ENCODE results near the gene FOXE3. TPM values are rescaled to one million over a fixed set of nuclear protein-coding genes. Genes with fewer than 3 reads are reported as not detected.
A peak's percentile ranks its signal among the peaks of the same experiment; 100 is the strongest.

Gene FOXE3
- polyA plus RNA-seq, 2 of the 4 experiments (the other 2 are of a cell fraction), result 0.08 TPM; not detected in 1

GRCh38 chr1:47418122-47418521 is 2.0 kb downstream of the FOXE3 start:
- WGBS (ENCODE audit: missing lambda C conversion rate), result 70% methylated on average over 2 of the region's 2 CpGs
- Histone ChIP-seq H3K4me2 (no peak overlapping the region), H3K4me1 (no peaks in the 10 kb centered on the region), H3K9me3 (no peaks in the 10 kb centered on the region), H3K27ac (no peak overlapping the region), H3K4me3 (no peak overlapping the region)
- FAIRE-seq, result no peak
- no peak for ATAC-seq
- POLR2A ChIA-PET, result no interaction called here
- CTCF ChIA-PET, result interaction anchor here (0.9 to 2.1 kb wide), 4 partner anchors 20 to 308 kb away, joined by 3 to 11 read pairs (median 6); partner anchors contain the start of gene FOXD2
- no peak for TF ChIP-seq NFE2L2 (conservative IDR thresholded peaks at IDR 0.05; ENCODE audit: low read length)
- no peak for TF ChIP-seq RFX5 (IDR thresholded peaks at IDR 0.05)
- TF ChIP-seq ZC3H11A (IDR thresholded peaks at IDR 0.05), result no peak
- TF ChIP-seq ZFP36 (IDR thresholded peaks at IDR 0.05; ENCODE audit: borderline replicate concordance, partially characterized antibody), result no peak
- TF ChIP-seq JUN (IDR thresholded peaks at IDR 0.05), result no peak
- TF ChIP-seq ZNF302 (CRISPR knock-in tag; IDR thresholded peaks at IDR 0.05), result no peak
- no peak for DNase-seq (ENCODE audit: low read depth in 1 of 2, low spot score in 1 of 2)

- 83% methylated on average over 6 of the region's 6 CpGs for WGBS (ENCODE audit: missing lambda C conversion rate)
- POLR2A ChIA-PET, result no interaction called here
- CTCF ChIA-PET, result interaction anchor here (0.8 to 2.1 kb wide), 7 partner anchors 11 to 308 kb away, joined by 3 to 11 read pairs (median 3); partner anchors contain the start of gene FOXD2
Measured at GRCh38 chr1:47418681-47419325, 2.7 kb downstream of the FOXE3 start.

GRCh38 chr1:47420547-47420946 is 4.5 kb downstream of the FOXE3 start:
- H3K4me1 ChIP-seq, result no peaks in the 10 kb centered on the region
- no peak overlapping the region for H3K4me2 ChIP-seq
- no peaks in the 10 kb centered on the region for H3K9me3 ChIP-seq
- no peak overlapping the region for H3K27ac ChIP-seq
- H3K4me3 ChIP-seq, result no peak overlapping the region
- WGBS (ENCODE audit: missing lambda C conversion rate), result 83% methylated on average over 4 of the region's 4 CpGs
- CTCF ChIA-PET, result interaction anchor here (0.6 to 2.6 kb wide), 8 partner anchors 11 to 305 kb away, joined by 3 to 14 read pairs (median 4); partner anchors contain the start of gene FOXD2
- ATAC-seq (no peak), FAIRE-seq (no peak), DNase-seq (ENCODE audit: low read depth in 1 of 2, low spot score in 1 of 2) (no peak)
- TF ChIP-seq HES2 (IDR thresholded peaks at IDR 0.05), result no peak
- no peak for TF ChIP-seq ZFP36 (IDR thresholded peaks at IDR 0.05; ENCODE audit: borderline replicate concordance, partially characterized antibody)
- TF ChIP-seq KDM1A (IDR thresholded peaks at IDR 0.05; ENCODE audit: low read depth), result no peak
- no peak for TF ChIP-seq TFCP2L1 (CRISPR knock-in tag; IDR thresholded peaks at IDR 0.05)
- no peak for TF ChIP-seq KDM5A (IDR thresholded peaks at IDR 0.05)
- no peak for TF ChIP-seq CBX8 (IDR thresholded peaks at IDR 0.05)
- no peak for TF ChIP-seq POLR2A (IDR thresholded peaks at IDR 0.05; ENCODE audit: low read length)
- TF ChIP-seq HEYL (CRISPR knock-in tag; IDR thresholded peaks at IDR 0.05), result no peak
- TF ChIP-seq HOXB13 (CRISPR knock-in tag; IDR thresholded peaks at IDR 0.05; ENCODE audit: low read depth), result no peak
- TF ChIP-seq EP300 (IDR thresholded peaks at IDR 0.05), result no peak
- TF ChIP-seq USF2 (IDR thresholded peaks at IDR 0.05), result no peak
- TF ChIP-seq POLR2AphosphoS2 (conservative IDR thresholded peaks at IDR 0.05; ENCODE audit: low read length), result no peak
- no peak for TF ChIP-seq JUN (IDR thresholded peaks at IDR 0.05)
- TF ChIP-seq RFX5 (IDR thresholded peaks at IDR 0.05), result no peak
- no peak for TF ChIP-seq ESRRA (IDR thresholded peaks at IDR 0.05; ENCODE audit: borderline replicate concordance, low read length)
- no peak for TF ChIP-seq SMC3 (IDR thresholded peaks at IDR 0.05)
- POLR2A ChIA-PET, result no interaction called here

More at GRCh38 chr1:47418681-47419325, 2.7 kb downstream of the FOXE3 start:
- Histone ChIP-seq H3K4me1 (no peaks in the 10 kb centered on the region), H3K9me3 (no peaks in the 10 kb centered on the region), H3K4me2 (no peak overlapping the region), H3K27ac (no peak overlapping the region), H3K4me3 (no peak overlapping the region)
- FAIRE-seq (no peak), ATAC-seq (no peak), DNase-seq (ENCODE audit: low read depth in 1 of 2, low spot score in 1 of 2) (no peak)
- no peak for TF ChIP-seq MAZ (IDR thresholded peaks at IDR 0.05; ENCODE audit: borderline replicate concordance, low read depth, low read length)

- DNase-seq (ENCODE audit: low read depth in 1 of 2, low spot score in 1 of 2), result no peak
- H3K4me1 ChIP-seq, result no peaks in the 10 kb centered on the region
- H3K9me3 ChIP-seq, result no peaks in the 10 kb centered on the region
- POLR2A ChIA-PET, result interaction anchor here (1.0 kb wide), 1 partner anchor 244 kb away, joined by 4 read pairs; no protein-coding TSS in a partner anchor
- no peak overlapping the region for H3K4me2 ChIP-seq
- no peak for FAIRE-seq
- CTCF ChIA-PET, result interaction anchor here (0.7 to 2.8 kb wide), 16 partner anchors 8 to 331 kb away, joined by 3 to 28 read pairs (median 5); partner anchors contain the start of genes CMPK1 and FOXD2
- no peak overlapping the region for H3K4me3 ChIP-seq
- H3K27ac ChIP-seq, result no peak overlapping the region
- ATAC-seq, result no peak
- WGBS (ENCODE audit: missing lambda C conversion rate), result 16% methylated on average over 2 of the region's 2 CpGs
- TF ChIP-seq RCOR1 (IDR thresholded peaks at IDR 0.05; ENCODE audit: low read depth, low read length) (no peak), MAFK (IDR thresholded peaks at IDR 0.05; ENCODE audit: partially characterized antibody) (peak; percentile 63)
Measured at GRCh38 chr1:47423872-47424271, 7.8 kb downstream of the FOXE3 start.

All from A549 (cell line).